H1 (cell line): ENCODE data around the gene CMTM1. TPM values are rescaled to one million over a fixed set of nuclear protein-coding genes. Genes with fewer than 3 reads are reported as not detected.

Experiments used
- KDM1A ChIP-seq: fragments of 200-600, 300-600 bp; sonication (generic); IDR thresholded peaks from 2 replicates; pipeline ENCODE4 v1.7.1; 2016; ENCODE audit warnings: mild to moderate bottlenecking, low read length, borderline replicate concordance
- polyA plus RNA-seq, 7 experiments: library from polyadenylated mRNA; depleted of rRNA in 3 of 7; stranded (reverse) in 5 of 7; unstranded in 2 of 7; fragments of >200 nt in 5 of 7; fragments of 200-250 nt in 2 of 7; gene quantifications; 1 replicate in 5 of 7; 2 replicates in 1 of 7; 4 replicates in 1 of 7; pipeline versions ENCODE4 v1.2.1 to v1.2.3, GENCODE V29; 2011 to 2013; ENCODE audit warnings: missing spikeins in 2 of 7, mixed read lengths in 2 of 7
- total RNA-seq: library from RNA; stranded (reverse); fragmentation: NEBNext Ultra II Directional; extraction: Animal tissue kit (Norgen Biotek cat#: 25700); gene quantifications from 2 replicates; pipeline ENCODE4 v1.2.1, GENCODE V29; 2021

The CMTM1 gene
- total and polyA plus RNA-seq, 2 of the 8 experiments (the other 6 are each of a cell fraction or from before 2014, with no cell fraction given) = 1.2 to 2.0 TPM

- TF ChIP-seq KDM1A = no peak
- TF ChIP-seq, all 59 proteins: peak for 4
Measured at GRCh38 chr16:66551348-66551759, 14.9 kb upstream of the CMTM1 start (continued).
